ENCODE results near the gene NTM.

Gene NTM

DNA sequence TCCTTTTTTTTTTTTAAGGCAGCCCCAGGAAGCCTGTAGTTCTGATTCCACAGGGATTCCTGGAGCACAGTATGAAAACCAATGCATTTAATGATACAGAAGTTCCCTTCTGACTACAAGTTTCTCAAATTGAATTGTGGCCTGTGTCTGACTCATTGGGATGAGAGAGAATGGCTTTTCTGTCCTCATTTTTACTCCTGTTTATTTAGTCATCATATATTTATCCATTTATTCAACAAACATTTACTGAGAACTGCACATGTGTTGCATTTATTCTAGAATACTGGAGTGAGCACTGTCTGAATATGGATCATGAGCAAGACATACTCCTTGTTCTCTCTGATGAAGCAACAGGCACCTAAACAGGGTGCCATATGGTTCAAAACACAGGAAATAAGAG is 231.2 kb downstream of the NTM start:
- Histone ChIP-seq H3K9ac (ENCODE audit: low read length) (no peak overlapping the region), H2AFZ (ENCODE audit: low read length) (no peak overlapping the region), H4K20me1 (ENCODE audit: insufficient read depth, low read length) (no peaks in the 10 kb centered on the region), H3K36me3 (ENCODE audit: insufficient read depth, low read length) (no peaks in the 10 kb centered on the region), H3F3A (ENCODE audit: insufficient read depth, low read length) (no peaks in the 10 kb centered on the region), H3K27ac (ENCODE audit: low read depth, low read length, poor library complexity, severe bottlenecking) (no peak overlapping the region), H3K9me2 (ENCODE audit: low read depth, low read length) (no peaks in the 10 kb centered on the region), H3K4me3 (ENCODE audit: low read depth, low read length, poor library complexity, severe bottlenecking) (no peak overlapping the region), H3K4me2 (ENCODE audit: low read length) (no peak overlapping the region), H3K4me1 (ENCODE audit: insufficient read depth, low read length, severe bottlenecking) (no peaks in the 10 kb centered on the region), H3K27me3 (ENCODE audit: insufficient read depth, low read length) (no peaks in the 10 kb centered on the region), H3K79me2 (ENCODE audit: insufficient read depth, low read length) (no peaks in the 10 kb centered on the region), H3K9me3 (ENCODE audit: low read length) (no peaks in the 10 kb centered on the region)
- TF ChIP-seq, protein P1, sequence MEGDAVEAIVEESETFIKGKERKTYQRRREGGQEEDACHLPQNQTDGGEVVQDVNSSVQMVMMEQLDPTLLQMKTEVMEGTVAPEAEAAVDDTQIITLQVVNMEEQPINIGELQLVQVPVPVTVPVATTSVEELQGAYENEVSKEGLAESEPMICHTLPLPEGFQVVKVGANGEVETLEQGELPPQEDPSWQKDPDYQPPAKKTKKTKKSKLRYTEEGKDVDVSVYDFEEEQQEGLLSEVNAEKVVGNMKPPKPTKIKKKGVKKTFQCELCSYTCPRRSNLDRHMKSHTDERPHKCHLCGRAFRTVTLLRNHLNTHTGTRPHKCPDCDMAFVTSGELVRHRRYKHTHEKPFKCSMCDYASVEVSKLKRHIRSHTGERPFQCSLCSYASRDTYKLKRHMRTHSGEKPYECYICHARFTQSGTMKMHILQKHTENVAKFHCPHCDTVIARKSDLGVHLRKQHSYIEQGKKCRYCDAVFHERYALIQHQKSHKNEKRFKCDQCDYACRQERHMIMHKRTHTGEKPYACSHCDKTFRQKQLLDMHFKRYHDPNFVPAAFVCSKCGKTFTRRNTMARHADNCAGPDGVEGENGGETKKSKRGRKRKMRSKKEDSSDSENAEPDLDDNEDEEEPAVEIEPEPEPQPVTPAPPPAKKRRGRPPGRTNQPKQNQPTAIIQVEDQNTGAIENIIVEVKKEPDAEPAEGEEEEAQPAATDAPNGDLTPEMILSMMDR (IDR thresholded peaks at IDR 0.05; ENCODE audit: low read length): no peak
- TF ChIP-seq EZH2 (IDR thresholded peaks at IDR 0.05; ENCODE audit: borderline replicate concordance, low read length): no peak

DNA sequence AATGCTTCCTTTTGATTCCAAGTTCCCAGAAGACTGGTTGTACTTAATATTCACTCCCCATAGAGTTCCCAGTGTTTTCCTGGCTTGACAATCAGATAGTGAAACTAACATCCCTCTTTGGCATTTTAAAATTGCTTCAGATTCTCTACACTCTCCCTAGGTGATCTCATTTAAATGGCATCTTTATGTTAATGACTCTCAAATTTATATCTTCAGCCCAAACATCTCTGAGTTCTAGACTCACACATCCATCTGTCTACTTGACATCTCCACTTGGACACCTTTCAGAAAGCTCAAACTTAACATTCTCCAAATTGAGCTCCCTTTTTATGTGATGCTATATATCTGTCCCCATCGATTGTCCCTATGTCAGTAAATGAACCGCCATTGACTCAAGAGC is 232.0 kb downstream of the NTM start:
- TF ChIP-seq EZH2 (IDR thresholded peaks at IDR 0.05; ENCODE audit: borderline replicate concordance, low read length): no peak
- TF ChIP-seq, protein P1 (IDR thresholded peaks at IDR 0.05; ENCODE audit: low read length): no peak
- H3K79me2 ChIP-seq (ENCODE audit: insufficient read depth, low read length): no peaks in the 10 kb centered on the region

DNA sequence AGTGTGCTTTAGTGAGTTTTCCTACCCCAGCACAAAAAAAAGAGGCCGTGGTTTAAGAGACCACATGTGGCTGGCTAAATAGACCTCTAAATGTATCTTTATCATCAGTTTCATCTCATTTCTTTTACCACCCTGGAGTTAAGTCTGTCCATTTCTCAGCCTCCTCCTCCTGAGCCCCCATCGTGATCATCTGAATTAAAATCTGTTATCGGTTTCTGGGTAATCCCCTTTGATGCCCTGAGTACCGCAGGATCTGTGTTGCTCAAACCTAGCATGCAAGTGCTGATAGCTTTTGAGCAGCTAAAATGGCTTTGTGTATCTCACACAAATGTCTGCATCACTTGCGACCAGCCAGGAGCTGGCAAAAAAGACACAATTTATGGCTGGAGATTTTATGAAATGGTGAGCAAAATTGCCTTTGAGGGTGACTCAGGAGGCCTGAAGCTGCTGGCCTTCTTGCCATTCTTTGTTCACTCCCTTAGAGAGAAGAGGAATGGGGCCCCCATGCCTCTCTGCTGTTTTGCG is 236.5 kb downstream of the NTM start:
- no peaks in the 10 kb centered on the region for H3K9me2 ChIP-seq (ENCODE audit: low read depth, low read length)
- H3K4me2 ChIP-seq (ENCODE audit: low read length): no peak overlapping the region
- H3K79me2 ChIP-seq (ENCODE audit: insufficient read depth, low read length): no peaks in the 10 kb centered on the region
- no peak overlapping the region for H2AFZ ChIP-seq (ENCODE audit: low read length)
- H3K27me3 ChIP-seq (ENCODE audit: insufficient read depth, low read length): no peaks in the 10 kb centered on the region
- no peaks in the 10 kb centered on the region for H3K36me3 ChIP-seq (ENCODE audit: insufficient read depth, low read length)
- no peaks in the 10 kb centered on the region for H3K4me1 ChIP-seq (ENCODE audit: insufficient read depth, low read length, severe bottlenecking)
- H3K27ac ChIP-seq (ENCODE audit: low read depth, low read length, poor library complexity, severe bottlenecking): no peak overlapping the region
- H3K9ac ChIP-seq (ENCODE audit: low read length): no peak overlapping the region
- H3K9me3 ChIP-seq (ENCODE audit: low read length): no peaks in the 10 kb centered on the region
- H4K20me1 ChIP-seq (ENCODE audit: insufficient read depth, low read length): no peaks in the 10 kb centered on the region
- no peaks in the 10 kb centered on the region for H3F3A ChIP-seq (ENCODE audit: insufficient read depth, low read length)
- no peak overlapping the region for H3K4me3 ChIP-seq (ENCODE audit: low read depth, low read length, poor library complexity, severe bottlenecking)
- no peak for TF ChIP-seq EZH2 (IDR thresholded peaks at IDR 0.05; ENCODE audit: borderline replicate concordance, low read length)

More for the DNA sequence above, 232.0 kb downstream of the NTM start:
- H3K9me3 ChIP-seq (ENCODE audit: low read length): no peaks in the 10 kb centered on the region
- H3F3A ChIP-seq (ENCODE audit: insufficient read depth, low read length): no peaks in the 10 kb centered on the region
- H3K9me2 ChIP-seq (ENCODE audit: low read depth, low read length): no peaks in the 10 kb centered on the region
- no peak overlapping the region for H3K4me3 ChIP-seq (ENCODE audit: low read depth, low read length, poor library complexity, severe bottlenecking)
- H3K36me3 ChIP-seq (ENCODE audit: insufficient read depth, low read length): no peaks in the 10 kb centered on the region
- no peaks in the 10 kb centered on the region for H3K4me1 ChIP-seq (ENCODE audit: insufficient read depth, low read length, severe bottlenecking)
- no peaks in the 10 kb centered on the region for H4K20me1 ChIP-seq (ENCODE audit: insufficient read depth, low read length)
- H3K27ac ChIP-seq (ENCODE audit: low read depth, low read length, poor library complexity, severe bottlenecking): no peak overlapping the region
- H3K27me3 ChIP-seq (ENCODE audit: insufficient read depth, low read length): no peaks in the 10 kb centered on the region
- H3K4me2 ChIP-seq (ENCODE audit: low read length): no peak overlapping the region
- H3K9ac ChIP-seq (ENCODE audit: low read length): no peak overlapping the region
- no peak overlapping the region for H2AFZ ChIP-seq (ENCODE audit: low read length)

DNA sequence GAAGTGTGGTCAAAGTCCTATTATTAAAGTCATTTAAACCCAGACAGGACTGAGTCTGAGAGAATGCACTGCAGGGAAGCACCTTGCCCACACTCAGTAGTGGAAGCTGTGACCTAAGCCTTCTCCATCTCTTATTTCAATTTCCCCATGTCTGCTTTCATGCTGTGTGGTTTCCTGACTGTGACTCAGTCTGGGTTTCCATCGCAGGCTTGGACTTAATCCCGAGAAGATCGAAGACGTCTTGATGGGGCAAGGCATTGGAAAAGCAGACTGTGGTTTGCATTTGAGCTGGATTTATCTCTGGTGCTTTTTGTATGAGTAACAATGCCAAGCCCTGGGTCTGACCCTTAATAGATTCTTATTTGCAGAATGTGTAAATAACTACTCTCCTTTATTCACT is 238.9 kb downstream of the NTM start:
- Histone ChIP-seq H3K4me3 (ENCODE audit: low read depth, low read length, poor library complexity, severe bottlenecking) (no peak overlapping the region), H4K20me1 (ENCODE audit: insufficient read depth, low read length) (no peaks in the 10 kb centered on the region), H3K36me3 (ENCODE audit: insufficient read depth, low read length) (no peaks in the 10 kb centered on the region), H3K9ac (ENCODE audit: low read length) (no peak overlapping the region), H3K9me3 (ENCODE audit: low read length) (no peaks in the 10 kb centered on the region), H3K9me2 (ENCODE audit: low read depth, low read length) (no peaks in the 10 kb centered on the region), H3K4me1 (ENCODE audit: insufficient read depth, low read length, severe bottlenecking) (no peaks in the 10 kb centered on the region), H3K27me3 (ENCODE audit: insufficient read depth, low read length) (no peaks in the 10 kb centered on the region), H3F3A (ENCODE audit: insufficient read depth, low read length) (no peaks in the 10 kb centered on the region), H3K4me2 (ENCODE audit: low read length) (no peak overlapping the region), H2AFZ (ENCODE audit: low read length) (no peak overlapping the region), H3K79me2 (ENCODE audit: insufficient read depth, low read length) (no peaks in the 10 kb centered on the region), H3K27ac (ENCODE audit: low read depth, low read length, poor library complexity, severe bottlenecking) (no peak overlapping the region)
- TF ChIP-seq, protein P1 (IDR thresholded peaks at IDR 0.05; ENCODE audit: low read length): no peak
- TF ChIP-seq EZH2 (IDR thresholded peaks at IDR 0.05; ENCODE audit: borderline replicate concordance, low read length): no peak

Measured in OCI-LY1 (cell line).